IPS DF 19.7 (cell line): ENCODE measurements around the gene TRIM7.
"Not testable (repeated sequence)": the region's sequence is repeated elsewhere in the genome, so short reads cannot be mapped to it uniquely, and the experiment has no call there.

ENCODE experiments used
- DNase-seq: peaks from one replicate; pipeline ENCODE4 v3.0.0-alpha.2; 2013; ENCODE audit warnings: low read depth, low spot score

The TRIM7 gene

DNA sequence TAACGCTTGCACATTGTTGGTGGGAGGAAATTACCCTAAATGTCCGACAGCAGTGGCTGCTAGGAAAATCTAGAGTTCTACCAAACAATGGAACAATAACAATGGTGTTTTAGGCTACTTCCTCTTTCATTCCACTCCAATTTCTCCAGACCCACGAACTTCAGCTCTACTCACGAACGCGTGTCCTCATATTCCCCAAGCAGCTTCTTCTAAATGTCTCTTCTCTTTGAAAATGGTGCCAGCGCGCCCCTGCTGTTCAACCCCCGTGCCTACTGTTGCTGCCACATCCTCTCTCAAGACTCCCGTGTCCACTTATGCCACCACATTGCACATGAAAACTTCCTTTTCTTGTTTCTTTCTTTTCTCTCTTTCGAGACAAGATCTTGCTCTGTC is 32.0 kb downstream of the TRIM7 start:
- no peak for DNase-seq

DNA sequence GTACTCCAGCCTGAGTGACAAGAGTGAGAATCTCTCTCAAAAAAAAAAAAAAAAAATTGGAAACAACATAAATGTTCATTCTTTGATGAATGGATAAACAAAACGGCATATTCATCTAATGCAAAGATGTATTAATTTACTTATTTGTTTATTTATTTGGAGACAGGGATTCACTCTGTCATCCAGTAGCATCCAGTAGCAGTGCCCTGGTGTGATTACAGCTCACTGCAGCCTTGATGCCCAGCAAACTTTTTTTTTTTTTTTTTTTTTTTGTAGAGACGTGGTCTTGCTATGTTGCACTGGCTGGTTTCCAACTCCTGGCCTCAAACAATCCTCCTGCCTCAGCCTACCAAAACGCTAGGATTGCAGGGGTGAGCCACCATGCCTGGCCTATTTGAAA is 33.2 kb downstream of the TRIM7 start:
- no peak for DNase-seq

DNA sequence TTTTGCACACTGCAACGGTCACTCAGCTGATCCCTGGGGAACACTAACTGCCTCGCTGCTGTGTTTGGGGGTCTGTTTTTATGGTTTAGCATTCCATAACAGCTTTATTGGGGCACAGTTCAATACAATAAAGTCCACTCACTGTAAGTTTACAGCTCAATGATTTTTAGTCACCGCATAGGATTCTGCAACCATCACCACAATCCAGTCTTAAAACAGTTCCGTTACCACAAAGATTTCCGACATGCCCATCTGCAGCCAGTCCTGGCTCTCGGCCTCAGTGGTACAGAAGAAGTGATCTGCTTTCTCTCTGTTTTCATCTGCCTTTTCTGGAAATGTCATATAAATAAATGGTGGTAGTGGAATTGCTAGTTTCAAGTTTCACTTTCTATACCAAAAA is 34.0 kb downstream of the TRIM7 start:
- no peak for DNase-seq

DNA sequence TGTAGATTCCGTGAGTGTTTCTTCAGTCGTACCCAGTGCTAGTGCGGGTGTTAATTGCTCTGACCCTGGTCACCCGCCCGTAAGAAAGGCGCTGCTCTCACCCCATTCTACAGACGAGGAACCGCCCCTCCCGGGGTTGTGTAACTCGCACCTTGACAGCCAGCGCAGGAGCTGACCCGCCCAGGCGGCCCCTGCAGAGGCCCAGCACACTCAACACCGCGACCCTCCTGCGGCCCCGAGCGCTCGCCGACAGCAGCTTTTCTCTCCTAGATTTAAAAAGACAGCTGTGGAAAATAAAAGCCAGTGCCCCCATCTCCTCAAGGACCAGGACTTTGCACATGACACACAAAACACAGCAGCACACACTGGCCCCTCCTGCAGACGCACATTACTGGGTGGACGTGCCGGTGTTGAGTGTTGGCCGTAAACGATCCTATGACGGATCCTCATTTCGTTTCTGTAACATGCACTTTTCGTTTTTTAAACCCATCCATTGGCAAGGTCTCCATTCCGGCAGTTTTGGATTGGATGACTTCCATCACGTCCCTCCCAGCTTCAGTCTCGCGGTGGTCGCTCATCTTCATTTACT is 34.7 kb downstream of the TRIM7 start:
- no peak for DNase-seq

DNA sequence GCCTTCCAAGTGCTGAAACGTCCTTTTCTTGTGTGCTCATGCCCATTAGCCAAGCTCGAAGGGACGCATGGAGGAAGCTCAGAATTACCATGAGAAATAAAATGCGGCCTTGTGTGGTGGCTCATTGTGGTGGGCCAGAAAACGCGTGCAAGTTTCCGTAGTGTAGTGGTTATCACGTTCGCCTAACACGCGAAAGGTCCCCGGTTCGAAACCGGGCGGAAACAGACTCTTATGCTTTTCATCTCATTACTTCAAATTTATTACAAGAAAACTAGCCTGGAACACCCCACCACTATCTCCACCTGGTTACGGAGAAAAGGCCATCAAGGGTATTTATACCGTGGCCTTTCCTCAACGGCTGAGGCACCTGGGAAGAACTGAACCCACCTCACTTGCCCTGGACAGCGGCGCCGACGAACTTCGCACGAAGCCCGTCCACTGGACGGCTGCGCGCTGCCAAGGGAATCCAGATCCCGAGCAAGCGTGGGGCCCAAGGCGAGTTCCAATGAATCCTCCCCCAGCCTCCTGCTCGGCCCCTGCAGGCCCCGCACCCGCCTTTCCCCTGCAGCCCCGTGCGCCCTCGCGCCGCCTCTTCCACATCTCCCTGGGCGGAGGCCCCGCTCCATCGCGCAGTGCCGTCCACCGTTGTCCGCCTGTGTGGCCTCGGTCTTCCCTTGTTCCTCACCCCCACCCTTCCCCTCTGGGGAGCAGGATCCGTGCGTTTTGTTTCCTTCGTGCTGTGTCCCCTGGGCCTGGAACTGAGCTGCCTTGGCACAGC is 35.3 kb downstream of the TRIM7 start:
- DNase-seq = not testable (repeated sequence)

DNA sequence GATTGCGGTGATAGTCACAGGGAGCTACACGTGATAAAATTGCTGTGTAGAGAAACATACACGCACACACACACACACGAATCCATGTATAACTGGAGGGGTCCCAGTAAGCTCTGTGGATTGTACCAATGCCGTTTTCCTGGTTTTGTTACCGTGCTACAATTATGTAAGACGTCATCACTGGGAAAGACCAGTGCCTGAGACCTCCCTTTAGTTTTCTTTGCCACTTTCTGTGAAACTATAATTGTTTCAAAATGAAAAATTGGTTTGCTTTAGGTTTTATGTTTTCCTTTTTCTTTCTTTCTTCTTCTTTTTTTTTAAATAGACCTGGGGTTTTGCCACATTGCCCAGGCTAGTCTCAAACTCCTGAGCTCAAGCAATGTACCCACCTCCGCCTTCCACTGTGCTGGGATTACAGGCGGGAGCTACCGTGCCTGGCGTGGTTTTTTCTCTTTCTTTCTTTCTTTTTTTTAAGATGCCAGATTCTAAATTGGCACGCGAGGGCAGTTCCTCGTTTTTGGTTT is 36.3 kb downstream of the TRIM7 start:
- no peak for DNase-seq

DNA sequence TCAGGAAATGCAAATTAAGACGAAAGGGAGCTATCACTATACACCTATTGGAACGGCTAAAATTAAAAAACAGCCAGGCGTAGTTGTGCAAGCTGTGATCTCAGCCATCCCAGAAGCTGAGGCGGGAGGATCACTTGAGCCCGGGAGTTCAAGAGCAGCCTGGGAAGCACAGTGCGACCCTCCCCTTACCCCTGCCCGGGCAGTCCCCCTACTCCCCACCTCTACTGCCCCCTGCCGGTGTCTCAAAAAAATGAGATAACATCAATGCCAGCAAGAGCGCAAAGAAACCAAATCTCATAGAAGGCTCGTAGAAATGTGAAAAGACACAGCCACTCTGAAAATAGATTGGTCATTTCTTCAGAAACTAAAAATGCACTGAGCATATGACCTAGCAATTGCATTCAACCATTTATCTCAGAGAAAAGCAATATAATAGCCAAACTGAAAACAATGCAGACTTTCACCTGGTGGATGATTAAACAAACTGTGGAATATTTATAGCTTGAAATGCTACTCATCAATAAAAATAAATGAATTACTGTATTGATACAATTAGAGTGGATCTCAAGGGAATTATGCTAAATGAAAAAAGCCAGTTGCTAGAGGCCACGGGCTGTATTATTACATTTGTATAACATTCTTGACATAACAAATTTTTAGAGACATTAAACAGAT is 37.0 kb downstream of the TRIM7 start:
- no peak for DNase-seq

DNA sequence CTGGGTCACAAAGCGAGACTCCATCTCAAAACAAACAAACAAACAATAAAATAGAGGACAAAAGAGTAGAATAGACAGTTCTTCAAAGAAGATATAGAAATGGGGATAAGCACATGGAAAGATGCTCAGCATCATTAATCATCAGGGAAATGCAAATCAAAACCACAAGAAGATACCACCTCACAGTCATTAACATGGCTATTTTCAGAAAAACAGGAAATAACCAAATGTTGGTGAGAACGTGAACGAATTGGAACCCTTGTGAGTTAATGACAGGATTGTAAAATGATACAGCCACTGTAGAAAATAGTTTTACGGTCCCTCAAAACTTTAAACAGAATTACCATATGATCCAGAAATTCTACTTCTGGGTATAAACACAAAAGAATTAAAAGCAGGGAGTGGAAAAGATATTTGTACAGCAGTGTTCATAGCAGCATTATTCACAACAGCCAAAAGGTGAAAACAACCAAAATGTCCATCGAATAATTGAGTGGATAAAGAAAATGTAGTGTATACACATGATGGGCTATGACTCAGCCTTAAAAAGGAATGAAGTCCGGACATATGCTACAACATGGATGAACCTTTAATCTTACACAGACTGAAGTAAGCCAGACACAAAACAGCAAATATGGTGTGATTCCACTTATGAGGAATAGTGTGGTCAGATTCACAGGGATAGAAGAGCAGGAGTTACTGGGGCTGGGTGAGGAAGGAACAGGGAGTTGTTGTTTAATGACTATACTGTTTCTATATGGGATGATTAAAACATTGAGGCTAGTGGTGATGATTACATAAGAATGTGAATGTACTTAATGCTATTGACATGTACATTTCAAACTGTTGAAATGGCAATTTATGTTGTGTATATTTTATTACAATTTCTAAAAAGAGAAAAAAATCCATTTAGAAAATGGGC is 37.9 kb downstream of the TRIM7 start:
- DNase-seq = no peak

DNA sequence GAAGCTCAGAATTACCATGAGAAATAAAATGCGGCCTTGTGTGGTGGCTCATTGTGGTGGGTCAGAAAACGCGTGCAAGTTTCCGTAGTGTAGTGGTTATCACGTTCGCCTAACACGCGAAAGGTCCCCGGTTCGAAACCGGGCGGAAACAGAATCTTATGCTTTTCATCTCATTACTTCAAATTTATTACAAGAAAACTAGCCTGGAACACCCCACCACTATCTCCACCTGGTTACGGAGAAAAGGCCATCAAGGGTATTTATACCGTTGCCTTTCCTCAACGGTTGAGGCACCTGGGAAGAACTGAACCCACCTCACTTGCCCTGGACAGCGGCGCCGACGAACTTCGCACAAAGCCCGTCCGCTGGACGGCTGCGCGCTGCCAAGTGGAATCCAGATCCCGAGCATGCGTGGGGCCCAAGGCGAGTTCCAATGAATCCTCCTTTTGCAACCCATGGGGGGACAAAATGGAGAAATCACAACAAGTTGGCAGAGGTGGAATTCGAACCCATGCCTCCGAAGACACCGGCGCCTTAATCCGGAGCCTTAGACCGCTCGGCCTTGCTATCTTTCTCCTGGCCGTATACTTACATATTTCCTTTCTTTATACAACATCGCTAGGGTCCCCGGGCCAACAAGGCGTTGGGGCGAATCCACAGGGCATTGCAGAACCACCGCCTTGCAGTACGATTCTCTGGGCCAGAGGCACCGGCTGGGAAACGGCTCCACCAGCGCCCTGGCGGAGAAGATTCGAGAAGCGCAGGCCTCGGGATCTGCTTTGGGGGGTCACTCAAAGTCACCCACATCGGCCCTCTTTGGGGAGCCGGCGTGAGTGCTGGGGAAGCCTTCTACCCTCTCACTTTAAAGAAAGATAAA is 40.7 kb downstream of the TRIM7 start:
- DNase-seq = no peak

DNA sequence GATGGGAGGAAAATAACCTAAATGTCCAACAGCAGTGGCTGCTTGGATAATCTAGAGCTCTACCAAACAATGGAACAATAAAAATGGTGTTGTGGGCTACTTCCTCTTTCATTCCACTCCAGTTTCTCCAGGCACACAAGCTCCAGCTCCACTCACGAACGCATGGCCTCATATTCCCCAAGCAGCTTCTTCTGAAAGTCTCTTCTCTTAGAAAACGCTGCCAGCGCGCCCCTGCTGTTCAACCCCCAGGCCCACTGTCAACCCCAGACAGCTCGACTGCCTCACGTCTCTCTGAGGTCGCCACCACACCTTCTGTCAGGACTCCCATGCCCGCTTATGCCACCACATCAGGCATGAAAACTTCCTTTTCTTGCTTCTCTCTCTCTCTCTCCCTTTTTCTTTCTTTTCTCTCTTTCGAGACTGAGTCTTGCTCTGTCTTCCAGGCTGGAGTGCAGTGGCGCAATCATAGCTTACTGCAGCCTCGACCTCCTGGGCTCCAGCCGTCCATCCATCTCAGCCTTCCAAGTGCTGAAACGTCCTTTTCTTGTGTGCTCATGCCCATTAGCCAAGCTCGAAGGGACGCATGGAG is 41.4 kb downstream of the TRIM7 start:
- DNase-seq = no peak

DNA sequence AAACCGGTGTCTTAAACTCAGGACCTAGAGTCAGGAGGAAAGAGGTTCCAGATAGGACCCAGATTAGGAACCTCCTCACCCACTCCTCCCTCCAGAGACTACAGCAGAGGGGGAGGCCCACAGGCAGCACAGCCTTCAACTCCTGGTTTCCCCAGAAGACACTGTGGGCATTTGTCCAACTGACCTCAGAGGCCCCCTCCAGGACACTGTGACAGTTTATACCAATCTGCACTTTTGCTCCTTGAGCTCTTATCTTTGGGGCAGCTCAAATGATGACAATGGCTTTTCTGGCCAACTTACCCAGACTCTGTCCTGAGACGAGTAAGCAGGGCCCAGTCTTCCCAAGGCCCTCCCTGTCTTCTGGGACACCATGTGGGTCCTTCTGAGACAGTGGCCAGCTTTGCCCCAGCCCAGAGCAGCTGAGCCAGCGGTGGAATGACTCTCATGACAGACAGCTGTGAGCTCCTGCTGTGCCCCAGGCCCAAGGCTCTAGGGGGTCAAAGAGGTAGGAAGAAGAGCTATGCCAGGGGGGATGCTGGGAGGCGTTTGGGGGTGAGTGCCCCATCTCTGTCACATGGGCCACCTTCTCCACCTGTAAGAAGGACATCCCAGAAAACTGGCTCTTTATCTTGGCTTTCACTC is 43.3 kb downstream of the TRIM7 start:
- no peak for DNase-seq

DNA sequence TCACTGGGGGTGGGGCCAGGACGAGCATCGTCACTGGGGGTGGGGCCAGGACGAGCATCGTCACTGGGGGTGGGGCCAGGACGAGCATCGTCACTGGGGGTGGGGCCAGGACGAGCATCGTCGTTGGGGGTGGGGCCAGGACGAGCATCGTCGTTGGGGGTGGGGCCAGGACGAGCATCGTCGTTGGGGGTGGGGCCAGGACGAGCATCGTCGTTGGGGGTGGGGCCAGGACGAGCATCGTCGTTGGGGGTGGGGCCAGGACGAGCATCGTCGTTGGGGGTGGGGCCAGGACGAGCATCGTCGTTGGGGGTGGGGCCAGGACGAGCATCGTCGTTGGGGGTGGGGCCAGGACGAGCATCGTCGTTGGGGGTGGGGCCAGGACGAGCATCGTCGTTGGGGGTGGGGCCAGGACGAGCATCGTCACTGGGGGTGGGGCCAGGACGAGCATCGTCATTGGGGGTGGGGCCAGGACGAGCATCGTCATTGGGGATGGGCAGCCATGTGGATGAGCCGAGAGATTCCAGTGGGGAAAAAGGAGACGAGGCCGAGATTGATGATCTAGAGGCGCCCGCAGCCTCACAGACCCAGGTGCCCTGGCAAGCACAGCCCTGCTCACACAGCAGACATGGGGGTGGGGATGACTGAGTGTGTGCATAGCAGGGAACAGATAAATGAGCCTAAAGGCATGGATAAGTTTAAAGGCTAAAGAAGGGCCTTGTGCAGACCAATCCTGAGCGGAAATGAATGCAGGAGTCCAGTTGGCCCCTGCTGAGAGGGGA is 44.1 kb downstream of the TRIM7 start:
- not testable (repeated sequence) for DNase-seq

DNA sequence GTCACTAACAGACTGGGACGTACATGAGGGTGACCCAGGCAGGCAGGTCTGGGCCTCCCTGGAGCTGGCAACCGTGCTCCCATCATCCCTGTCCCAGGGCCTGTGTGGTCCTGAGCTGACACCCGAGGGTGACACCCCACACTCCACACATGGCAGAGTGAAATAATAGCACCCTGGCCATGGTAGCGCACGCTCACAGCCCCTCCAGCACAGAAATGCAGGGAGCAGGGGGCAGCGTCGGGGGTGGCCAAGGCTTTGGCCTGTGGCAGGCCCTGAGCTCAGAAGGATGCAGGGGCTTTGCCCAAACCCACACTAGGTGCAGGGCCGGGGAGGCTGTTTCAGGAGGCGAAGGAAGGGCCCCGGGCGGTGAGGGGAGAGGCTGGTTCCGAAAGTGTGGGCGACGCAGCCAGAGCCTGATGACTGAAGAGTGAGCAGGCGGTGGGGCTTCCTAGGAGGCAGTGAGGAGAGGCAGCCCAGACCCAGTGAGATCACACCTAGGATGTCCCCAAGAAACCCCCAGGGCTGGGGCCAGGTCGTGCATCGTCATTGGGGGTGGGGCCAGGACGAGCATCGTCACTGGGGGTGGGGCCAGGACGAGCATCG is 44.7 kb downstream of the TRIM7 start:
- DNase-seq = no peak

DNA sequence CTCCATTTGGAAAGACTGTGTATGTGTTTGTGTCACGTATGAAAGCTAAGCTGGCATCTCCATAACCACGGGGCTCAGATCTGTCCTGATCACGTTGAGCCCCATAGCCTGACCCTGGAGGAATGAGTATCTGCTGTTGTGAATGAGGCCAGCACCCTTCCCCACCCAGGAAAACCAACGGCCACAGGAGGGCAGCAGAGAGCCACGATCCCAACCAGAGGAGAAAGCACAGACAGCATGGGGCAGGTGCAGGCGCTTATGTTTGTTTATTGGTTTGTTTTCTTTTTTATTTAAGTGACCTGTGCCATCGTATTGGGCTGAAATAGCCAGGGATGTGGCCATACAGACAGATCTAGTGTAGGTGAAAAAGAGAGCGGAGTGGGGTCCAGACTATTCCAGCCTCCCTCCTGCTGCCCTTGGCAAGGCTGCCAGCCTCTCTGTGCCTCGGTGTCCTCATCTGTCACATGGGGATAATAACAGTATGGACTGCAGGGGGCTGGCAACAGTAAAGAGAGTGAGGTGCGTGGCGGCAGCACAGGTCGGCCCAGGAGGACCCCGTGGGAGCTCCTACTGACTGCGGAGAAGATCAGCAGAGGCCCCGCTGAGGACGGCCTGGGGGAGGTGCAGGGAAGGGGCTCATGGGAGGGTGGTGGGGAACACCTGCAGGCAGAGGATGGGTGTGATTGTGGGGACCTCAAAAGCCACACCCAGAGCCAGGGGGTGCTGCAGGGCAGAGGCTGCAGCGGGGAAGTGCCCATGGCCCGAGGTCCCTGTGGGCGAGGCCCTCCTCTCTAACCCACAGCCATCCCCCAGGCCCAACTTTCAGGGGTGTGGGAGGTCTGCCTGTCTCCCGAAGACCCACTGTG is 45.5 kb downstream of the TRIM7 start:
- no peak for DNase-seq

DNA sequence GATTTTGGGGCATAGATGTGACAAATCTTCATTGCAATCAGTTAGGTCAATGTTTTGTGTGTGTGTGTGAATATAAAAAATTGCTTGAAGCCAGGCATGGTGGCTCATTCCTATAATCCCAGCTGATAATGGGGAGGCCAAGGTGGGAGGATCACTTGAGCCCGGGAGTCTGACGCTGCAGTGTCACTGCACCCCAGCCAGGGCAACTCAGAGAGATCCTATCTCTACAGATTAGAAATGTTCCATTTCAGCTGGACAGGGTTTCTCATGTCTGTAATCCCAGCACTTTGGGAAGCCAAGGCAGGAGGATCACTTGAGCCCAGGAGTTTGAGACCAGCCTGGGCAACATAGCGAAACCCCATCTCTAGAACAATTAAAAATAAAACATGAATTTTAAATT is 46.1 kb downstream of the TRIM7 start:
- no peak for DNase-seq

DNA sequence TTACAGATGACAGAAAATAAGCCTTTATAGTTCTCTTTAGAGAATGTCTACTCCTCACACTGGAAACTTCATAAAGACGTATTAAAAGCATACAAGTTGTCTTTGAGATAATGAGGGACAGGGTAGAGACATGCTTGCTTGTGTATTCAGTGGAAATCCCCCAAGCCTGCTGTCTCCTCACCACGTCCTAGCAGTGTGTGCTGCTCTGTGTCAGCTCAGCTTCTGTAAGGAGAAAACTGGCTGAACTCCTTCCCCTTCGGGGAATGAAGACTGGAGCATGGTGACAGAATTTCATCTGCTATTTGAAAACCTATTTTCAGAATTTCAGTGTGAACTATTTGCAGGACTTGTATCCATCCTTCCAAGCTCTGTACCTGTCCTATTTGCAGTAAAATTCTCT is 48.2 kb downstream of the TRIM7 start:
- DNase-seq = no peak

DNA sequence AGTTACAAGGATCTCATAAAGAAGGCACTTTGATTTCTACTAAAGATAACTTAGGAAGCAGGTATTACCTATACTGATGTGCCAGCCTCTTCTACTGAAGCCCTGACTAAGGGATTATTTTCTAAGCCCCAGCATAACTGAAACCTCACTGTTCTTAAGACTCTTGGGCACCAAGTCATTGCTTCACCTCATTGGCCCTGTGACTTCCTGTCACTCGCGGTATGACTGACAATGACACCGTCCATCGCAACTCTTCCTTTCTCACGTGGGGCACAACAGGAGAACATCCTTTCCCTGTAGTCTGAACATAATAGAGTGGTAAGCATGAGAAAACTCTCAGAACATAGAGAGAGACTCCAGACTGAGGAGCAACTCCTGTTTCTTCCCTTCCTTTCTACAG is 51.2 kb downstream of the TRIM7 start:
- no peak for DNase-seq

DNA sequence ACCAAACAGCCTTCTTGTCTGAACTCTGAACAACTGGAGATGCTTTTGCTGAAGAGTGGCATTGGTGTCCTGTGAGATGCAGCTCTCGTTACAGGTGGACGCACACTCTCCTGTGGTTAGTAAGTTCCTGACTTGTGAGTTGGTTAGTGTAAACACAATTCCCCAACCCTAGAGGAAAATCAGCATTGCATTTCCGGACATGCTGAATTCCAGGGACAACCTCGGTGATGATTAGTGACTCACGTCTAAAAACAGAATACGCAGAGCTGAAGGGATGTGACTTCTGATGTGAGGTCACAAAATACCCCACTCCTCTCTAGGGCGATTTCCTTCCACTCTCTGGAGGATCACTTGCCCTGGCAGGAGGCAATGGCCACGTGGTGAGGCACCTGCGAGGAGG is 52.6 kb downstream of the TRIM7 start:
- no peak for DNase-seq
